ENCODE results near the gene NUP205.
"Not testable (repeated sequence)": the region's sequence is repeated elsewhere in the genome, so short reads cannot be mapped to it uniquely, and the experiment has no call there.

The NUP205 gene

DNA sequence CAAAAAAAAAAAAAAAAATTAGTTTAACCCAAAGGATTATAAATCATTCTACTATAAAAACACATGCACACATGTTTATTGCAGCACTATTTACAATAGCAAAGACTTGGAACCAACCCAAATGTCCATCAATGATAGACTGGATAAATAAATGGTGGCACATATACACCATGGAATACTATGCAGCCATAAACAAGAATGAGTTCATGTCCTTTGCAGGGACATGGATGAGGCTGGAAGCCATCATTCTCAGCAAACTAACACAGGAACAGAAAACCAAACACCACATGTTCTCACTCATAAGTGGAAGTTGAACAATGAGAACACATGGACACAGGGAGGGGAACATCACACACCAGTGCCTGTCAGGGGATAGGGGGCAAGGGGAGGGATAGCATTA is 82.0 kb downstream of the NUP205 start:
- not testable (repeated sequence) for DNase-seq

DNA sequence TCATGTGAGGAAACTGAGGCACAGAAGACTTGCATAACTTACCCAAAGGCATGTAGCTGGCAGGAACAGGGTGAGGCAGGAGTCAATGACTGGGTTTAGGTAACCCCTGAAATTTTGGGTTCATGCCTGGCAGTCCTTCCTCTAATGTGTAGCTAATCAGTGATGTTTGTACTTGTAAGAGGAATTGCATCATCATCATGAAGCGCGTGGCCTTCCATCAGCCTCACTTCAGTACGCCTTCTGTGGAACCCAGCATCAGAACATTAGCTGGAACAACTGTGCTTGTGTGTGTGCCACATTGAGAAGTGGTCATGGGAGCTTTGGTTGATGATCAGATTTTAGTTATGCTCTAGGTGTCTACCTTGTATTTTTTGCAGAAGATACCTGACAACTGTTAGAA is 86.4 kb downstream of the NUP205 start:
- no peak for DNase-seq

DNA sequence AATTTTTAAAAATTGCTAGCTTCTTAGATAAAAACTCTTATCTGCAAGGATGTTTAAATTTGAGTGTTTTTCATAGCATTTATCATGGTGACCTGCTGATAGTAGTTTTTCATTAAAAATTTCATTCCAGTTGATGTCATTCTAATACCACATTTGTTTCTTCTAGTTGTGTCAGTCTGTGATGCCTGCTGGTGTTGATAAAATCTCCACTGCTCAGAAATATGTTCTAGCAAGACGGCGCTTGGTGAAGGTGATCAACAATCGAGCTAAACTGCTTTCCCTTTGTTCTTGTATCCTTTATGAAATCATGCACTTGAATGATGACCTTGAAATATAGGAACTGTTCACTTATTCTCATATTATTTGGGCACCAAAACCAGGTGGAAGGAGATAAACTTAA is 87.0 kb downstream of the NUP205 start:
- DNase-seq, result no peak

DNA sequence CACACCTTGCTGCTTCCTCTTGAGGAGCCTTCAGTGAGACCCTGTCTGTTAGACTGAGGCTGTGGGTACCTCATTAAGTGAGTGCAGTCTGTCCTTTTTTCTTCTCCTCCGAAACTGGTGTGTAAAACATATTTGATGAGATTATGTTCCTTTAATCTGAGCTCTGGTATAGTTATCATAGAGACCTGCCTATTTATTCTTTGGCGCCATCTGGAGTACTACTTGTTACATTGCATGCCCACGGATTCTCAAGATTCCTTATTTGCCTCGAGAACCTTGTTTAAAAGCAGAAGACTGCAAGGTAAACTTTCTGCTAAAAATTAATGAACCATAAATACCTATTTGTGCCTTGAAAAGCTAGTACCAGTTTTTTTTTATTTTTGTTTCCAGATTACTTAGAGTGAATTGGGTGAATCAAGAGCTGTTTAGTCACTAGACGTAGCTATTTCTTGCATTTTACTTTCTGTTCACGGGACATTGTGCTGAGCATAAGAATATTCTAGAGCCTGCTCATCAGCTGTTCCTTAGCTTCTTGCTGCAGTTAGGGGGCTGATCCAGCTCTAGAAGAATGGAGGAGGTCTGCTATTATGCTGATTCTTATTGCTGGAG is 87.7 kb downstream of the NUP205 start:
- DNase-seq, result peak; percentile 31

DNA sequence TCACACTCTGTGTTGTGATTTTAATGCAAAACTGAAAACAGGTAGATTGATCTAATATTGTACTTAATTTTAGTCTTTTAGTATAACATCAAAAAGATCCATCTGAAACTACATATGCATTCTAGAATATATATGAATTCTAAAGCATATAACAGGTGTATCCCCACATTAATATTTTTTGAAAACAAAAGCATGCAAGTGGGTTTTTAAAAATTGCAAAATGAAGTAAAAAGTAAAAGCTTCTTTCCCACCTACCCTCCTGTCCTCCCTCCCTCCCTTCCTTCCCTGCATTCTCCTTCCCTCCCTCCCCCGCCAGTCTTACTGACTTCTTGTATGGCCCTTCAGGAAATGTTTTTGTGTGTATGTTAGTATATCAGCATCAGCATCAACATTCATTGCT is 90.0 kb downstream of the NUP205 start:
- no peak for DNase-seq

DNA sequence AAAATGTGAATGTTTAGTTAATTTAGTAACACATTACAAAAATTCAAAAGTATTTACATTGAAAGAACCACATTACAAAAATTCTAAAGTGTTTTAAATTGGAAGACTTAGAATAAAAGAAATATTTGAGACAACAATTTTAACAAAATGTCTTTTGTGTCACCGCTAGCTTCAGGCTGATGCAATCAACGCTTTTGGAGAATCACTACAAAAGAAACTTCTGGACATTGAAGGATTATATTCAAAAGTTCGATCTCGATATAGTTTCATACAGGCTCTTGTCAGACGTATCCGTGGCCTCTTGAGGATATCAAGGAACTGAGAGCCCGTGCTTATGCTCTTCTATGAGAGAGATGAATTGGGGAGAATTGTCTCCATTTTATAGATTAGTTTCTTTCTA is 90.5 kb downstream of the NUP205 start:
- DNase-seq, result no peak

DNA sequence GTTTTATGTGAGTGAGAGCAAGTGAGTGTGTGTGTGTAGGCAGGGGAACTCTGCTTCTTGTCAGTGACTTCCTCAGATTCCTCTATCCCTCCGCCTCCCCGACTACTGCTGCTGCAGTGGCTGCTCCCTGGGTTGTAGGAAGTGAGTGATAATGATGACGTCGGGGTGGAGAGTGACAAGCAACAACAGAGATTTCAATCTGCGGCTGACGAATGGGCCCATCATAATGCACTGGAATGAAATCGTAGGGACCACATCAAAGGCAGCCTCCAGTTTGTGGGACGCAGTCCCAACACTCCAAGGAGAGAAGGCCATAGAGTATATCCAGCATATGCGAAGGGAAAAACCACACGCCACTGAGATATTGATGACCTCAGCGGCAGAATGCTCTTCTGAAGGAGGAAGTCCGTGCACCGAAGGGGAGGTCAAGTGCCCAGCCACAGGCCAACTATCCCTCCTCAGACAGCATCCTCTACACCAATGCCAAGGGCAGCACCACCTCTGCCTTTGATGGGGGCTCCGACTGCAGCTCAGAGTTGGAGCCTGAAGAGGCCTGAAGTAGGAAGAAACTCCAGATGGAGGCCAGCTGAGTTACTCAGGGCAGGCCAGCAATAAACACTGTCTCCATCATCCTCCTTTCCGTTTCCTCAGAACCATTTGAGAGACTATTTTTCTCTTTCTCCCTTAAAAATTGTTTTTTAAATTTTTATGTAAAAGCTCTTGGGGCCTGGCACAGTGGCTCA is 93.3 kb downstream of the NUP205 start:
- DNase-seq, result peak; percentile 96

DNA sequence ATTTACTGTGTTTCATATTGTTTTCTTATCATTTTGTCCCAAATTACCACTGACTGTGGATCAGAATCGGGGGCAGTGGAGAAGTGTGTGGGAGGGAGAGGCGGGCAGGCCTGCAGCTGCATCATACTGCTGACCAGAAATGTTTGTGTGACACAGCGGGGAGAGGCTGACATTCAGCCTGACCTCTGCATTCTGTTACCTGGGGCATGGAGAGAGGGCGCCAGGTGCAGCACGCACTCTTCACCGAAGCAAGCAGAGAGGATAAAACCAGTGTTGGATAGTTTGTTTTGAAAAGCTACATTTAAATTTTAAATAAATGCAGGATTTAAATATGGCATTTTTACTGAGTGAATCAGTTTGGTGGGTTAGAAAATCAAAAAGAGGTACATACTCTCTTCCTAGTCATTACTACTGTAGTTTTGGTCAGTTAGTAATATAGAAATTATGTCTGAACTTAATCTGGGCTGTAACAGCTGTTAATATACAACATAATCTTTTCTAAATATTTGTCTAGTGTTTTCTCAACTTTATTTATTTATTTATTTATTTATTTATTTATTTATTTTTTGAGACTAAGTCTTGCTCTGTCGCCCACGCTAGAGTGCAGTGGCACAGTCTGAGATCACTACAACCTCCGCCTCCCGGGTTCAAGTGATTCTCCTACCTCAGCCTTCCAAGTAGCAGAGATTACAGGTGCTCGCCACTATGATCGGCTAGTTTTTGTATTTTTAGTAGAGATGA is 95.8 kb downstream of the NUP205 start:
- no peak for DNase-seq

DNA sequence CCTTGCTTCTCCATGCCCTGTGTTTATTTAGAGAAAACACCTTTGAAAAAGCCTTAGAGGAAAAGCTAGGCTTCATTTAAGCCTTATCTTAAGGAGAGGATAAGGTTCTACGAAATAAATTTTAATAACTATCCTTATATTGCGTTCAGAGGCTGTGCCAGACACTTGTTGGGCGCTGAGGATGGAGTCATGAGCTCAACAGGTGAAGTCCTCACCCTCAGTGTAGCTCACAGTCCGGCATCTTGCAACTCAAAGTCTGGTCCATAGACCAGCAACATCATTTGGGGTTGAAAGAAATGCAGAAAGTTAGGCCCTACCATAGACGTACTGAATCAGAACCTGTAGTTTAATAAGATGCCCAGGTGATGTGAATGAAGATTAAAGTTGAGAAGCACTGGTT is 100.8 kb downstream of the NUP205 start:
- DNase-seq, result no peak

DNA sequence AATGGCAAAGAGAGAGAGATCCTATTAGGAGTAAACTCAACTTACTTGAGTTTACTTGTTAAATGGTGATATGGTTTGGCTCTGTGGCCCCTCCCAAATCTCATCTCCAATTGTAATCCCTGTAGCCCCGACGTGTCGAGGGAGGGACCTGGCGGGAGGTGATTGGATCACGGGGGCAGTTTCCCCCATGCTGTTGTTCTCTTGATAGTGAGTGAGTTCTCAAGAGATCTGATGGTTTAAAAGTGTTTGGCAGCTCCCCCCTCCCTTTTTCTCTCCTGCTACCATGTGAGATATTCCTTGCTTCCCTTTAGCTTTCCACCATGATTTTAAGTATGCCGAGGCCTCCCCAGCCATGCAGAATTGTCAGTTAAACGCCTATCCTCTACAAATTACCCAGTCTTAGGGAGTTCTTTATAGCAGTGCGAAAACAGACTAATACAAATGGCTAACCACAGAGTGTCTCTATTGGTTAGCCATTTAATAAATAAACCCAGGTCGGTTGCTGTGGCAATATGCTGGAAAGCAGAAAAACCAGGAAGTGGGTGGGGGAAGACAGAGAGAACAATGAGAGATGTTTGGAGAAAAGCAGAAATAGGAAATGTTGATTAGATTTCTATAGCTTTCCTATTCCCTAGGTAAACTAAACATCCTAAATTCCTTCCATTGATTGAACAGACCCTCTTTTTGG is 101.6 kb downstream of the NUP205 start:
- no peak for DNase-seq

DNA sequence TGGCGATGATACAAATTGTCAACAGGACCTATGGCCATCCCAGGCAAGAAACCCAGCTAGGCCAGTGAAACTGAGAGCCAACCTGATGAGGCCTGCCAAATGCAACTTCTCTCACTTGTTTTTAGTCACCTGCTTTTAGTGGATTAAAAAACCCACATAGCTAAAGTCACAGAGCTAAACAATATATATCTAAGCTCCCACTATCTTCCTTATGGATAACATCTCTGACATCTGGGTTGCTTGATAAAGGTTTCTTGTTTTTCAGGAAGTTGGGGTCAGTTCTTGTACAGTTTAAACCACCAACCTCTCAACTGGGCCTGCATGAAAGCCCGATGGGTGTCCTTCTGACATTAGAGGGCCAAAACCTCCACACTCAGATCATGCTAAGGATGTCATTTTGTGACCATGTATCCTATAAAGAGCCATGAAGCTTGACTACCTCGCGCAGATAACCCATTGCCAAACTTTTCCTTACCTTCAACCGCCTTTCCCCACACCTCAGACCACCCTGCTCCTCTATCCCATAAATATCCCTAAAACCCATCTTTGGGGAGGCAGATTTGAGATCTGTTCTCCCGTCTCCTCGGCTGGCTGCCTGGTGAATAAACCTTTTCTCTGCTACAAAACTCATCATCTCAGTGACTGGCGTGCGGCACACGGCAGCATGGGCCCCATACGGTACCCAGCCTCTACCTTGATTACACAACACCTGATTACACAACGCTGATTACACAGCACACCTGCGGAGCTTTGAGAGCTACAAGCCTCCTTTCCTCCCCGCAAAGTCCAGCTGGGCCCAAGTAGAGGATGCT is 103.8 kb downstream of the NUP205 start:
- DNase-seq, result no peak

DNA sequence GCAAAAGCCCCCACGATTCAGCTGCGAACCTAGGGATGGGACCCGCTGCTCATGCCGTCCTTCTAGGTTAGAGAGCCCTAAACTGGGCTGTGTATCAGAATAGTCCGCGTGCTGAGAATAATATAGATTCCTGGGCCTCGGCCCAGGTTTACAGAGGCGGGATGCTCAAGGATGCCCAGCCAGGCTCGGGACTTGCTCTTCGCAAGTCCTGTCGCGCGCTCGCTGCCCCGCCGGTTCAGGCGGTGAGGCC is 104.3 kb downstream of the NUP205 start:
- no peak for DNase-seq

DNA sequence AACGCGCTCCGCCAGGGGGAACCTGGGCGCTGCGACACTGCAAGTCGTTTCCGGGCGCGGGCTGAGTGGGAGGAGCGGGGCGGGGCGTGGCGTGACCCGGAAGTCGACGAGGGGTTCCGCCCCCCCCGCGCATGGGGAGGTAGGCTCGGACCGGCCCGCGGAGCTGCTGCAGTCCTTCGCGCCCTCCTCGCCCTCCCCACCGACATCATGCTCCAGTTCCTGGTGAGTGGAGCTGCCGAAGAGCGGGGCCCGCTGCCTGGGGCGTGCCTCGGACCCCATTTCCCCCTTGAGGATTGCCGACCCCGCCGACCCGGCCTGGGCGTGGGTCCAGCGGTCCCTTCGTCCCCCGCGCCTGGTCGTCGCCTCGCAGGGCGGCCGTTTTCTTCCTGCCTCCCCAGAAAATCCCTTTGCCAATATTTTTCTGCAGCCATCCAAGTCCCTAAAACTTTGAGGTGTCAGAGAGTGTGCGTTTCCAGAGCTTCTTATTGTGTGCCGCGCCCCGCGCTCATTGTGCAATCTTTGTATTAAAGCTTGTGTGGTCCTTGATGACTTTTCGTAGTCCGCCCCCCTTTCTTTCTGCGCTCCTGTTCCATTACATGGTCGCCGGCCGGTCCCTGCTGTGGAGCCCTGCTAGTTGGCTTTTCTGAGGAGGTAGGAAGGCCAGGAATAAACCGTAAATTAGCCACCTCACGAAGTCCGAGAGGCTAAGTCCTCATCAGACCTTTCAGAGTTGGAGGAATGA is 104.8 kb downstream of the NUP205 start, which contains the start of gene STMP1:
Gene STMP1 (plus strand): TSS at position 142 of the 742 bp plus-strand sequence.
- peak; percentile 96 for DNase-seq

DNA sequence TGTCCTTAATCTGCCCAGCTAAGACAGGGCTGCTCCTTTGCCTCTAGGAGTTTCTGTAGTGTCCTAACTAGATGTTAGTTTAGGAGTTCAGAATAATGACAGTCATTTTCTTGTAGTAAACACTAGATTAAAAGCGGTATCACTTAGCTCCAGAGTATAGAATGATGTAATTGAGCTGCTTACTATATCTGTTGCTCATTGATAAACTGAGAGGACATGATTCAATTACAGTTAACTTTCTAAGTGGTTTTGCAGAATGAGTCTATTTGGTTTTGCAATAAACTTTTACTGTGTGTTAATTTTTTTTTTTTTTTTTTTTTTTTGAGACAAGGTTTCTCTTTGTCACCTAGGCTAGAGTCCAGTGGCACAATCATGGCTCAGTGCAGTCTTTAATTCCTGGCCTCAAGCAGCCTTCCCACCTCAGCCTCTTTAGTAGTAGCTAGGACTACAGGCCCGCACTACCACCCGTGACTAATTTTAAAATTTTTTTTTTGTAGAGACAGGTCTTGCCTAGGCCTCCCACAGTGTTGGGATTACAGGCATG is 106.4 kb downstream of the NUP205 start:
- DNase-seq, result peak; percentile 44

DNA sequence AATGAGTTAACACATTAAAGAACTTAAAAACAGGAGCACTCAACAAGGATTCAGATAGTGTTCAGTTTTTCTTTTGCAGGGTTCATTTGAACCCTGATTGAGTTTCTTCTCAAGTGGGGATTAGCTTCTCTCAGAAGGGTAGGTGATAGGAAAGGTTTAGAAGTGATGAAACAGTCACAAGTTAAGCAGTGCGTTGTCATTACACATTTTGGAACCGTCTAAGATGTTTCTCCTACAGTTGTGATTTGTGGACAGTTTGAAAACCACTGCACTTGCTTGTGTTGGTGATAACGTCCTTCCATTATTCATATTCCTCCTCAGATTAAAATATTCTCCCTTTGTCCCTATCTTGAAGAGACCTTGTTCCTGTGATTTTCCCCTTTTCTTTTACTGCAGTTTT is 107.3 kb downstream of the NUP205 start:
- DNase-seq, result no peak

DNA sequence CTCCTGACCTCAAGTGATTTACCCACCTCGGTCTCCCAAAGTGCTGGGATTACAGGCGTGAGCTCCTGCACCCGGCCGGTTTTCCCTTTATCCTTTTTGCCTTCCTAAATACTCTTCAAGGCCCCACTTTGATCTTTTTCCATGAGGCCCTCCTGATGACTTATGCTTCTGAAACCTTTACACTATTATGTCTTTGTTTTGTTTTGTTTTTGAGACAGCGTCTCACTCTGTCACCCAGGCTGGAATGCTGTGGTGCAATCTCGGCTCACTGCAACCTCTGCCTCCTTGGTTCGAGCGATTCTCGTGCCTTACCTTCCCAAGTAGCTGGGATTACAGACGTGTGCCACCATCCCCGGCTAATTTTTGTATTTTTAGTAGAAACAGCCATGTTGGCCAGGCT is 108.4 kb downstream of the NUP205 start:
- DNase-seq, result peak; percentile 26

DNA sequence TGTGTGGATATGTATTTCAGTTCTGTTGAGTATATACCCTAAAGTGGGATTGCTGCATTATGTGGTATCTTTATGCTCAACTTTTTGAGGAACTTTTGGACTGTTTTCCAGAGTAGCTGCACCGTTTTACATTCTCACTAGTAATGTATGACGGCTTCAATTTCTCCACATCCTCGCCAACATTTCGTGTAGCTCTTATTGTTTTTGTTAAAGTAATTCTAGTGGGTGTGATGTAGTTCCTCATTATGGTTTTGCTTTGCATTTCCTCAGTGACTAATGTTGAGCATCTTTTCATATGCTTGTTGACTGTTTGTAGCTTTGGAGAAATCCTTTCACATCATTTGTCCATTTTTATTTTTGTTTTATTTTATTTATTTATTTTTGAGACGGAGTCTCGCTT is 109.1 kb downstream of the NUP205 start:
- DNase-seq, result no peak

DNA sequence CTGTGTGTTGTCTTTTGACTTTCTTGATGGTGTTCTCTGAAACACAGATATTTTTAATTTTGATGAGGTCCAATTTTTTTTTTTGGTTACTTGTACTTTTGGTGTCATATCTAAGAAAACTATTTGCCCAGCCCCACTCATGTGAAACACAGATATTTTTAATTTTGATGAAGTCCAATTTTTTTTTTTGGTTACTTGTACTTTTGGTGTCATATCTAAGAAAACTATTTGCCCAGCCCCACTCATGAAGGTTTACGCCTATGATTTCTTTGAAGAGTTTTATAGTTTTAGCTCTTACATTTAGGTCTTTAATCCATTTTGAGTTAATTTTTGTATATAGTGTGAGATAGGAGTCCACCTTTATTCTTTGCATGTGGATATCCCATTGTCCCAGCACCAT is 109.9 kb downstream of the NUP205 start:
- not testable (repeated sequence) for DNase-seq

DNA sequence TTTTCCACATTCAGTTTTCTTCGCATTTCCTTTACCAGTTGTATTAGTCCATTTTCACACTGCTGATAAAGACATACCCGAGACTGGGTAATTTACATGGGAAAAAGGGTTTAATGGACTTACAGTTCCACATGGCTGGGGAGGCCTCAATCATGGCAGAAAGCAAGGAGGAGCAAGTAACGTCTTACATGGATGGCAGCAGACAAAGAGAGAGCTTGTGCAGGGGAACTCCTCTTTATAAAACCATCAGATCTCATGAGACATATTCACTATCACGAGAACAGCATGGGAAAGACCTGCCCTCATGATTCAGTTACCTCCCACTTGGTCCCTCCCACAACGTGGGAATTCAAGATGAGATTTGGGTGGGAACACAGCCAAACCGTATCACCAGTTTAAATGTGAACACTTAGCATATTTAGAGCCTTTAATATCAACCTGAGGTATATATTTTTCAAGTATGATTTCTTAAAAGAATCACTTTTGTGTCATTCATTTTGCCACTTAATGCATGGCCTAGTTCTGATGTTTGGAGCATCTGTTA is 111.2 kb downstream of the NUP205 start:
- not testable (repeated sequence) for DNase-seq

DNA sequence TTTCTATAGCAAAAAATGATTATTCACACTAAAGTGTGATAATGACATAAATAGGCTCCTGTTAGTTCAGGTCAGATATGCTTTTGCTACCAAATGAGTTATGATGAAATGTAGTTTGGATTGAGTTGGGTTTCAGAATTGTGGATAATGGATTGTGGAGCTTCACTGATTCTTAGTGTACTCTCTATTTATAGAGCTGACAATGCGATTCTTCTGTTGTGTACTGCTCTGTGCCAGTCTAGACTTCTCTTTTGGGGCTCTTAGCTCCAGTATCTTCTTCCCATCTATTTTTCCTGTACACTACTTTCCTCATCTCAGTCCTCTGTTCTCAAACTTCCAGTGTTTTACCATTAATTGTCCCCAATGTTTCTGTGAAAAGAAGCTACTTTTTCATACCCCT is 112.1 kb downstream of the NUP205 start:
- DNase-seq, result no peak

DNA sequence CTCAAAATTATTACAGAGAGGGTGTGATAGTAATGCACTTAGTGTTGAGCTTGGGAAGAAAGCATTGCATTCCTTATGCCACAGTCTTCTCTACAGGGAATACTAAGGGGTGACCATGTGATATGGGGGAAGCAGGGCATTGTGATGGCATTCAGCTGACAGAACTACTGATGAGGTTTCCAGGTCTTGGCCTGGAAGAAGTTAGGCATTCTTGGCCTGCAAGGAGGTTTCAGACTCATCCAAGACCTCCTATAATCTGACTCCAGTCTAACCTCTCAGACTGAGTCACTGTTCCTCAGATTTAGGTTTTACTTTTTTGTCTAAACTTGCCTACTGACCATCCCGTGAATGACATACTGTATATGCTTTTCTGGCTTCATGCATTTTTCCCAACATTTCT is 112.5 kb downstream of the NUP205 start:
- DNase-seq, result peak; percentile 72
